SK-N-SH treated with all-trans-retinoic acid at 6 μM for 48 hours (cell line): ENCODE results near the gene OR4K2.

Experiments
- ATAC-seq: fragments of 200-7000 bp; cut with Tn5 transposase; 3 replicates; pipeline ENCODE4 v1.9.1; 2020; ENCODE audit warnings: mild to moderate bottlenecking, moderate library complexity
- ARNTL ChIP-seq: fragments of 450-650 bp; formaldehyde crosslinking; IDR thresholded peaks from 2 replicates; pipeline ENCODE4 v1.5.0; 2020; ENCODE audit warnings: low read depth, mild to moderate bottlenecking, moderate library complexity, borderline replicate concordance
- ESRRG ChIP-seq: fragments of 250-450 bp; sonication (Bioruptor Pico); IDR thresholded peaks from 2 replicates; pipeline ENCODE4 v1.6.1; 2021; ENCODE audit warnings: mild to moderate bottlenecking
- ISL1 ChIP-seq: fragments of 250-450 bp; sonication (Bioruptor Pico); IDR thresholded peaks from 2 replicates; pipeline ENCODE4 v2.1.2; 2022; ENCODE audit warnings: mild to moderate bottlenecking, moderate library complexity
- OSR1 ChIP-seq: fragments of 250-450 bp; sonication (Bioruptor Pico); IDR thresholded peaks from 2 replicates; pipeline ENCODE4 v1.8.0; 2022; ENCODE audit warnings: moderate library complexity, mild to moderate bottlenecking, inconsistent platforms
- PPARA ChIP-seq: fragments of 250-450 bp; sonication (Bioruptor Pico); IDR thresholded peaks from 2 replicates; pipeline ENCODE4 v1.5.0; 2020; ENCODE audit warnings: mild to moderate bottlenecking, borderline replicate concordance
- SNAI2 ChIP-seq: fragments of 250-450 bp; sonication (Bioruptor Pico); IDR thresholded peaks from 2 replicates; pipeline ENCODE4 v1.5.0; 2020; ENCODE audit warnings: mild to moderate bottlenecking, moderate library complexity
- TCF4 ChIP-seq: fragments of 250-450 bp; sonication (Bioruptor Pico); IDR thresholded peaks from 2 replicates; pipeline ENCODE4 v1.8.0; 2021; ENCODE audit warnings: mild to moderate bottlenecking, moderate library complexity, borderline replicate concordance
- TOX ChIP-seq: fragments of 250-450 bp; sonication (Bioruptor Pico); IDR thresholded peaks from 2 replicates; pipeline ENCODE4 v1.8.0; 2021; ENCODE audit warnings: mild to moderate bottlenecking, moderate library complexity, borderline replicate concordance
- ZC3H10 ChIP-seq: fragments of 250-450 bp; sonication (Bioruptor Pico); IDR thresholded peaks from 2 replicates; pipeline ENCODE4 v1.5.1; 2021; ENCODE audit warnings: mild to moderate bottlenecking, moderate library complexity
- ZFP30 ChIP-seq: fragments of 450-650 bp; formaldehyde crosslinking; IDR thresholded peaks from 2 replicates; pipeline ENCODE4 v1.5.0; 2022; ENCODE audit warnings: mild to moderate bottlenecking, moderate library complexity
- ZNF565 ChIP-seq: fragments of 450-650 bp; formaldehyde crosslinking; conservative IDR thresholded peaks from 2 replicates; pipeline ENCODE4 v1.5.0; 2020; ENCODE audit warnings: low read depth, mild to moderate bottlenecking, moderate library complexity
- ZNF70 ChIP-seq: fragments of 450-650 bp; formaldehyde crosslinking; IDR thresholded peaks from 2 replicates; pipeline ENCODE4 v1.5.0; 2020; ENCODE audit warnings: mild to moderate bottlenecking, moderate library complexity
- TF ChIP-seq, protein P1 (sequence below): fragments of 250-450 bp; sonication (Bioruptor Pico); IDR thresholded peaks from 2 replicates; pipeline ENCODE4 v1.5.1; 2021; ENCODE audit warnings: mild to moderate bottlenecking, moderate library complexity
- TF ChIP-seq, protein P2 (sequence below): fragments of 250-450 bp; sonication (Bioruptor Pico); IDR thresholded peaks from 2 replicates; pipeline ENCODE4 v1.8.0; 2020; ENCODE audit warnings: mild to moderate bottlenecking, moderate library complexity, borderline replicate concordance
- TF ChIP-seq, protein P3 (sequence below): fragments of 250-450 bp; sonication (Bioruptor Pico); IDR thresholded peaks from 2 replicates; pipeline ENCODE4 v1.5.1; 2020; ENCODE audit warnings: low read depth, mild to moderate bottlenecking, moderate library complexity

OR4K2 gene

DNA sequence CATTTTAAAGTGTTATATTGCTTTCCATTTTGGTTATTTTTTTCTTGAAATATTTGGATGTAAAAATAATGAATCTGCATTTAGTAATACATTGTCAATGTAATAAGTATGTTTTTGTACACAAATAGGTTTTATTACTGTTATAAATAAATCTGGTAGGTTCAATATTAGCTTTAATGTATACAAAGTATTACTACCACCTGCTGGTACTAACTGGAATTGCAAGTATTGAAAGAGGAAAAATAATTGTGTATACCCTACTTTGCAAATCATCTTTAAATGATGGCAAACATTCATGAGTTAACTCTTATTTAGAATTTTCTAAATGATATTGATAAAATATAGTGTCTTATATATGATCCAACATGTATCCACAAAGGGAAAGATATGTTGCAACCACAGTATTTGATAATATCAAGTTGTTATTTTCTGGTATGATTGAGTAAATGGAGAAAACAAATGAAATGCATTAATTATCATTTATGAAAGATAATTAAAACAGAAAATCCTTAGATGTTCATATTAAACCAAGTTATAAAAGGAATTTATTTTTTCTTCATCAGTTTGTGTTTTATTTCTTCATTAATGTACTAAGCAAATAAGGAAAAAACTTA is 3.2 kb downstream of the OR4K2 start (continued):
- TF ChIP-seq ZC3H10 (CRISPR knock-in tag) (no peak), OSR1 (CRISPR knock-in tag) (no peak), TCF4 (CRISPR knock-in tag) (no peak)
- TF ChIP-seq, all 23 proteins: peak for 0

DNA sequence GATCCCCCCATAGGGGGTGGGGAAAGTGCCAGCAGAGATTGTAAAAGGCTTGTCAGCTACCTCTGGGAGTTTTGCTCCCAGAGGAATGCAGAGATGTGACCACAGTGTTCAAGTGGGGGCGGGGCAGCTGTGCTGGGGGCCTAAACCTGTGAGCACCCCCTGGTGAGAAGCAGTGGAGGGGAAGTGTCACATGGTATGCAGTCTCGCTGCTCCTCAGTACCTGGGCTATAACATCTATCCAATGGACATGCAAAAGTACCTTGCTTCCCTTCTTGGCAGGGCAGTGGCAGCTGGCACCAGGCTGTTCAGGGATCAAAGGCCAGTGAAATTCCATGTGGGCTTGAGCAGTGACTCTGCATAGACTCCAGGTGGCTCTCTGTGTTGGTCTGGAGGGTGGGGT is 20.3 kb downstream of the OR4K2 start:
- TF ChIP-seq ISL1 (CRISPR knock-in tag), result no peak
- TF ChIP-seq SNAI2 (CRISPR knock-in tag), result no peak
- TF ChIP-seq TCF4 (CRISPR knock-in tag), result no peak
- no peak for TF ChIP-seq ESRRG
- TF ChIP-seq, protein P1, sequence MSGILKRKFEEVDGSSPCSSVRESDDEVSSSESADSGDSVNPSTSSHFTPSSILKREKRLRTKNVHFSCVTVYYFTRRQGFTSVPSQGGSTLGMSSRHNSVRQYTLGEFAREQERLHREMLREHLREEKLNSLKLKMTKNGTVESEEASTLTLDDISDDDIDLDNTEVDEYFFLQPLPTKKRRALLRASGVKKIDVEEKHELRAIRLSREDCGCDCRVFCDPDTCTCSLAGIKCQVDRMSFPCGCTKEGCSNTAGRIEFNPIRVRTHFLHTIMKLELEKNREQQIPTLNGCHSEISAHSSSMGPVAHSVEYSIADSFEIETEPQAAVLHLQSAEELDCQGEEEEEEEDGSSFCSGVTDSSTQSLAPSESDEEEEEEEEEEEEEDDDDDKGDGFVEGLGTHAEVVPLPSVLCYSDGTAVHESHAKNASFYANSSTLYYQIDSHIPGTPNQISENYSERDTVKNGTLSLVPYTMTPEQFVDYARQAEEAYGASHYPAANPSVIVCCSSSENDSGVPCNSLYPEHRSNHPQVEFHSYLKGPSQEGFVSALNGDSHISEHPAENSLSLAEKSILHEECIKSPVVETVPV, result no peak
- no peak for TF ChIP-seq ZFP30 (CRISPR knock-in tag)
- TF ChIP-seq, protein P2, sequence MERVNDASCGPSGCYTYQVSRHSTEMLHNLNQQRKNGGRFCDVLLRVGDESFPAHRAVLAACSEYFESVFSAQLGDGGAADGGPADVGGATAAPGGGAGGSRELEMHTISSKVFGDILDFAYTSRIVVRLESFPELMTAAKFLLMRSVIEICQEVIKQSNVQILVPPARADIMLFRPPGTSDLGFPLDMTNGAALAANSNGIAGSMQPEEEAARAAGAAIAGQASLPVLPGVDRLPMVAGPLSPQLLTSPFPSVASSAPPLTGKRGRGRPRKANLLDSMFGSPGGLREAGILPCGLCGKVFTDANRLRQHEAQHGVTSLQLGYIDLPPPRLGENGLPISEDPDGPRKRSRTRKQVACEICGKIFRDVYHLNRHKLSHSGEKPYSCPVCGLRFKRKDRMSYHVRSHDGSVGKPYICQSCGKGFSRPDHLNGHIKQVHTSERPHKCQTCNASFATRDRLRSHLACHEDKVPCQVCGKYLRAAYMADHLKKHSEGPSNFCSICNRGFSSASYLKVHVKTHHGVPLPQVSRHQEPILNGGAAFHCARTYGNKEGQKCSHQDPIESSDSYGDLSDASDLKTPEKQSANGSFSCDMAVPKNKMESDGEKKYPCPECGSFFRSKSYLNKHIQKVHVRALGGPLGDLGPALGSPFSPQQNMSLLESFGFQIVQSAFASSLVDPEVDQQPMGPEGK (CRISPR knock-in tag), result no peak

DNA sequence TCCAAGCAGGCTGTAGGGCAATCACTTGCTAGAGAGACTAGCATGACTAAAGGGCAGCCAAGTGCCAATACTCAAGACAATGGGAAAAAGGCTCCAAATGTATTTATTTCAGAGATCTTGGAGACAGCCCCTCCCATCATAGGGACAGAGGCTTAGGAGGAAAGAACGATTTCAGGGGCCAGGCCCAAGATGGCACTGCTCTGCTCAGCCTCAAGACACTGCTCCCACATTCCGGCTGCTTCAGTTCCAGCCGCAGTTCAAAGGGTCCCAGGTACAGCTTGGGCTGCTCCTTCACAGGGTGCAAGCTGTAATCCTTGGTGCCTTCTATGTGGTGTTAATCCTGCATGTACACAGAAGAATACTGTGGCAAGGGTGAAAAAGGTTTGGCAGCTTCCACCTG is 26.1 kb downstream of the OR4K2 start:
- TF ChIP-seq ARNTL (no peak), ZFP30 (CRISPR knock-in tag) (no peak)
- TF ChIP-seq, protein P3, sequence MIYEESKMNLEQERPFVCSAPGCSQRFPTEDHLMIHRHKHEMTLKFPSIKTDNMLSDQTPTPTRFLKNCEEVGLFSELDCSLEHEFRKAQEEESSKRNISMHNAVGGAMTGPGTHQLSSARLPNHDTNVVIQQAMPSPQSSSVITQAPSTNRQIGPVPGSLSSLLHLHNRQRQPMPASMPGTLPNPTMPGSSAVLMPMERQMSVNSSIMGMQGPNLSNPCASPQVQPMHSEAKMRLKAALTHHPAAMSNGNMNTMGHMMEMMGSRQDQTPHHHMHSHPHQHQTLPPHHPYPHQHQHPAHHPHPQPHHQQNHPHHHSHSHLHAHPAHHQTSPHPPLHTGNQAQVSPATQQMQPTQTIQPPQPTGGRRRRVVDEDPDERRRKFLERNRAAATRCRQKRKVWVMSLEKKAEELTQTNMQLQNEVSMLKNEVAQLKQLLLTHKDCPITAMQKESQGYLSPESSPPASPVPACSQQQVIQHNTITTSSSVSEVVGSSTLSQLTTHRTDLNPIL (CRISPR knock-in tag), result no peak
- TF ChIP-seq, protein P2 (CRISPR knock-in tag), result no peak
- TF ChIP-seq, protein P1, result no peak
- TF ChIP-seq, all 23 proteins: peak for 0
- no peak for ATAC-seq

More for the DNA sequence above, 20.3 kb downstream of the OR4K2 start:
- ATAC-seq, result no peak

DNA sequence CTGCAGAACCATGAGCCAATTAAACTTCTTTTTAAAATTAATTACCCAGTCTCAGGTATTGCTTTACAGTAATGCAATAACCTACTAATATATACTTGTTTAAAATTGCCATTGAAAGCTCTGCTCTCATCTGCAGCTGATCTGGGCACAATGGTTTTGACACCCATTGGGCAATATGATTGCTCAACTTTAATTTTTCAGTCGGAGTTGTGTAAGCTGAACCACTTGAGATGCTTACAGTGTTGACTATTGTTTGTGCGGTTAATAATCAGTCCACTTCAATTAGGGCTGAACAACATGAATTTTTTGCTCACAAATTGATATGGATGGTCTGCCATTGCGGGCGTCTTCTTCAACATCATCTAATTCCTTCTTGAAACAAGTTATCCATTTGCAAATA is 27.5 kb downstream of the OR4K2 start:
- ATAC-seq, result no peak
- TF ChIP-seq ESRRG, result no peak
- no peak for TF ChIP-seq TCF4 (CRISPR knock-in tag)
- TF ChIP-seq ZNF70, result no peak
- TF ChIP-seq, protein P2 (CRISPR knock-in tag), result no peak
- no peak for TF ChIP-seq PPARA (CRISPR knock-in tag)
- TF ChIP-seq, protein P1, result no peak
- TF ChIP-seq ZFP30 (CRISPR knock-in tag), result no peak
- TF ChIP-seq ZNF565 (CRISPR knock-in tag), result no peak
- TF ChIP-seq TOX (CRISPR knock-in tag), result no peak
- TF ChIP-seq SNAI2 (CRISPR knock-in tag), result no peak
